Measurements from ENCODE around the gene TMEM263. TPM values are rescaled to one million over a fixed set of nuclear protein-coding genes. Genes with fewer than 3 reads are reported as not detected.
A peak's percentile ranks its signal among the peaks of the same experiment; 100 is the strongest.

Gene TMEM263
- 128 and 132 TPM in 2 replicates for total RNA-seq
- polyA plus RNA-seq = 70.0 and 73.1 TPM in 2 replicates

DNA sequence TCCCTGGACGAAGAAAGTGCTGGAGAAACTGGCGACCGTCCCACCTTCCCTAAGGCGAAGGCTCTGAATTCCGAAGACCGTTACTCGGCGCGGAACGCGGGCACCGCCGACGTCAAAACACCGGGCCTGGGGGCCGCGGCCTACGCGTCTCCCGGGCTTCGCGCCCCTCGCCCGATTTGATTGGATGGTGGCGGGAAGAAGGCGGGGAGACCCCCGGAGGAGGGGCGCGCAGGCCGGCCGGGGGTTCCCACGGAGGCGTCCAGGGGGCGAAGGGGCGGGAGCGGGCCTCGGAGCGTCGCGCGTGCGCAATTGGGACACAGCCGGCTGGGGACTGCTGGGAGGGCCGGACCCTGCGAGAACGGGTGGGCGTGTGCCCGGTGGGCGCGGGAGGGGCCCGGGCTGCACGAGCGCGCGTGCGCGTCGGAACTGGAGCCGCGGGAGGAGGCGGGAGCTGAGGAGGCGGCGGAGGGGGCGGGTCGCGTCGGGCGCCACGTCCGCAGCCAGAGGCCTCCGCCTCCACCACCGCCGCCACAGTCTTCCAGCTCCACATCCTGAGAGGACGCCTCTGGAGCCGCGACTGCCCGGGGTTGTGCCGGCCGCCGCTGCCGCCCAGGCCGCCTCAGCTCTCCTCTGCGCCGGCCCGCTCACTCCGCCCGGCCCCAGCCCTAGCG, at the start of gene TMEM263:
TSS of gene TMEM263 (plus strand) at position 531 of the 671 bp plus-strand sequence. CDS start 11,210 bp downstream, outside the sequence.
- H3K4me1 ChIP-seq (ENCODE audit: insufficient read depth) = peaks cover 20% of the 10 kb centered on the region
- DNase-seq (ENCODE audit: low spot score) = peak; percentile 98
- under 1% methylated on average over 39 of the region's 88 CpGs for WGBS (ENCODE audit: low lambda C conversion rate, missing lambda C conversion rate)
- TF ChIP-seq, protein P1, sequence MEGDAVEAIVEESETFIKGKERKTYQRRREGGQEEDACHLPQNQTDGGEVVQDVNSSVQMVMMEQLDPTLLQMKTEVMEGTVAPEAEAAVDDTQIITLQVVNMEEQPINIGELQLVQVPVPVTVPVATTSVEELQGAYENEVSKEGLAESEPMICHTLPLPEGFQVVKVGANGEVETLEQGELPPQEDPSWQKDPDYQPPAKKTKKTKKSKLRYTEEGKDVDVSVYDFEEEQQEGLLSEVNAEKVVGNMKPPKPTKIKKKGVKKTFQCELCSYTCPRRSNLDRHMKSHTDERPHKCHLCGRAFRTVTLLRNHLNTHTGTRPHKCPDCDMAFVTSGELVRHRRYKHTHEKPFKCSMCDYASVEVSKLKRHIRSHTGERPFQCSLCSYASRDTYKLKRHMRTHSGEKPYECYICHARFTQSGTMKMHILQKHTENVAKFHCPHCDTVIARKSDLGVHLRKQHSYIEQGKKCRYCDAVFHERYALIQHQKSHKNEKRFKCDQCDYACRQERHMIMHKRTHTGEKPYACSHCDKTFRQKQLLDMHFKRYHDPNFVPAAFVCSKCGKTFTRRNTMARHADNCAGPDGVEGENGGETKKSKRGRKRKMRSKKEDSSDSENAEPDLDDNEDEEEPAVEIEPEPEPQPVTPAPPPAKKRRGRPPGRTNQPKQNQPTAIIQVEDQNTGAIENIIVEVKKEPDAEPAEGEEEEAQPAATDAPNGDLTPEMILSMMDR (IDR thresholded peaks at IDR 0.05; ENCODE audit: poor library complexity) = no peak
- TF ChIP-seq EZH2phosphoT487 (IDR thresholded peaks at IDR 0.05; ENCODE audit: low read depth, severe bottlenecking, unreplicated experiment) (no peak), EZH2 (IDR thresholded peaks at IDR 0.05; ENCODE audit: borderline replicate concordance) (no peak)
- peak within 1 kb of the TSS; percentile 82 for H2AFZ ChIP-seq
- H4K20me1 ChIP-seq (ENCODE audit: insufficient read depth, poor library complexity, severe bottlenecking) = peaks cover 33% of the 10 kb centered on the region
- H3K9me3 ChIP-seq (ENCODE audit: low read depth) = no peaks in the 10 kb centered on the region
- H3K4me3 ChIP-seq = peak within 1 kb of the TSS; percentile 92
- peak within 1 kb of the TSS; percentile 85 for H3K4me2 ChIP-seq
- H3K27me3 ChIP-seq = no peaks in the 10 kb centered on the region
- peak within 1 kb of the TSS; percentile 99 for H3K27ac ChIP-seq
- H3K79me2 ChIP-seq = peaks cover 43% of the 10 kb centered on the region
- H3K36me3 ChIP-seq (replicated peaks; ENCODE audit: insufficient read depth, low read depth) = no peaks in the 10 kb centered on the region
- no peaks in the 10 kb centered on the region for H3K9me2 ChIP-seq (replicated peaks; ENCODE audit: insufficient read depth)

DNA sequence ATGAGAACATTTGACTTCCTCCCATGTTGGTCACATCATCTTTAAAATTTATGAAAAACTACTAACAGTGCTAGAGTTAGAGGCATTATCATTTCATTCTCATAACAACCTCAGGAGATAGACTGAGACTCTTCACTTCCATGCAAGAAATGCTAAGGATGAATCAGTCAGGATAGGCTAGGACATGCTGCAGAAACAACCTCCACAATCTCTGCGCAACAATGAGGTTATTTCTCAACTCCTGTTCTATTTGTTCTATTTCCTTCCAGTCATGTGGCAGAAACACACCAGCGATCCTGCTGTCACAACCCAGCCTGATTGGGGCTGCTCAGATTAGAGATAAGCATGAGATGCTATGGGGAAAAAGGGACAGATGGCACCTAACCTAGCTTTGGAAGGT, 49.0 kb upstream of the TMEM263 start:
- no peaks in the 10 kb centered on the region for H3K9me3 ChIP-seq (ENCODE audit: low read depth)
- H3K4me2 ChIP-seq = no peak overlapping the region
- H3K27ac ChIP-seq = no peak overlapping the region
- no peak overlapping the region for H2AFZ ChIP-seq
- H3K79me2 ChIP-seq = no peaks in the 10 kb centered on the region
- peaks cover 3% of the 10 kb centered on the region for H3K4me1 ChIP-seq (ENCODE audit: insufficient read depth)
- H3K36me3 ChIP-seq (replicated peaks; ENCODE audit: insufficient read depth, low read depth) = no peaks in the 10 kb centered on the region
- H3K27me3 ChIP-seq = peaks cover 3% of the 10 kb centered on the region
- 83% methylated on average over 2 of the region's 2 CpGs for WGBS (ENCODE audit: low lambda C conversion rate, missing lambda C conversion rate)
- H3K4me3 ChIP-seq = no peak overlapping the region
- no peaks in the 10 kb centered on the region for H3K9me2 ChIP-seq (replicated peaks; ENCODE audit: insufficient read depth)
- TF ChIP-seq EZH2 (IDR thresholded peaks at IDR 0.05; ENCODE audit: borderline replicate concordance) = no peak
- TF ChIP-seq, protein P1 (IDR thresholded peaks at IDR 0.05; ENCODE audit: poor library complexity) = no peak
- no peak for TF ChIP-seq EZH2phosphoT487 (IDR thresholded peaks at IDR 0.05; ENCODE audit: low read depth, severe bottlenecking, unreplicated experiment)
- no peak for DNase-seq (ENCODE audit: low spot score)
- no peaks in the 10 kb centered on the region for H4K20me1 ChIP-seq (ENCODE audit: insufficient read depth, poor library complexity, severe bottlenecking)

DNA sequence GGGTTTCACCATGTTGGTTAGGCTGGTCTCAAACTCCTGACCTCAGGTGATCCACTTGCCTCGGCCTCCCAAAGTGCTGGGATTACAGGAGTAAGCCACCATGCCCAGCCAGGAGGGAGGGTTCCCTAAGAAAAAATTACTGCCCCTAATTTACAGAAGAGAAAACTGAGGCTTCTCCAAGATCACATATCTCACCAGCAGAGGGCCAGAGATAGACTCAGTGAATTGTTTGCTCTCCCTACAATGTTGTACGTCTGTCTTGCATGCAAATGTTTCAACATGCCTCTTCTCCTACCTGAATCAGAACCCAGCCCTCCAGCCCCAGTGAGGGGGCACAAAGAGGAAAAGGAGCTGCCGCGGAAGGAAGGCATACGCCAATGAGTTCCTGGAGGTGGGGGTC, 48.3 kb upstream of the TMEM263 start:
- Histone ChIP-seq H3K9me2 (replicated peaks; ENCODE audit: insufficient read depth) (no peaks in the 10 kb centered on the region), H3K4me2 (no peak overlapping the region), H4K20me1 (ENCODE audit: insufficient read depth, poor library complexity, severe bottlenecking) (no peaks in the 10 kb centered on the region), H3K79me2 (no peaks in the 10 kb centered on the region), H3K4me3 (no peak overlapping the region), H3K4me1 (ENCODE audit: insufficient read depth) (peaks cover 3% of the 10 kb centered on the region), H3K9me3 (ENCODE audit: low read depth) (no peaks in the 10 kb centered on the region), H3K36me3 (replicated peaks; ENCODE audit: insufficient read depth, low read depth) (no peaks in the 10 kb centered on the region), H3K27ac (no peak overlapping the region), H3K27me3 (peaks cover 3% of the 10 kb centered on the region), H2AFZ (no peak overlapping the region)
- TF ChIP-seq EZH2phosphoT487 (IDR thresholded peaks at IDR 0.05; ENCODE audit: low read depth, severe bottlenecking, unreplicated experiment) (no peak), EZH2 (IDR thresholded peaks at IDR 0.05; ENCODE audit: borderline replicate concordance) (no peak)
- TF ChIP-seq, protein P1 (IDR thresholded peaks at IDR 0.05; ENCODE audit: poor library complexity) = no peak
- DNase-seq (ENCODE audit: low spot score) = no peak
- WGBS (ENCODE audit: low lambda C conversion rate, missing lambda C conversion rate) = 69% methylated on average over 5 of the region's 5 CpGs
